HEK293 (cell line): ENCODE measurements around the gene STK11.

Experiments
- ELK4 ChIP-seq: IDR thresholded peaks from 2 replicates; pipeline ENCODE4 v1.6.1; 2011; ENCODE audit warnings: mild to moderate bottlenecking, low read depth, low read length, borderline replicate concordance
- GLI2 ChIP-seq: fragments of 450-650 bp; formaldehyde crosslinking; IDR thresholded peaks from 2 replicates; pipeline ENCODE4; 2017; ENCODE audit warnings: missing biosample characterization, missing genetic modification characterization, low read depth, borderline replicate concordance
- PRDM1 ChIP-seq: fragments of 450-650 bp; formaldehyde crosslinking; IDR thresholded peaks from 2 replicates; pipeline ENCODE4; 2016; ENCODE audit warnings: missing biosample characterization, missing genetic modification characterization
- PRDM10 ChIP-seq: fragments of 450-650 bp; formaldehyde crosslinking; IDR thresholded peaks from 2 replicates; pipeline ENCODE4 v1.5.1; 2016; ENCODE audit warnings: missing biosample characterization, missing genetic modification characterization
- ZBTB7A ChIP-seq: fragments of 450-650 bp; formaldehyde crosslinking; IDR thresholded peaks from 2 replicates; pipeline ENCODE4 v1.5.1; 2016; ENCODE audit warnings: low read depth, missing biosample characterization, missing genetic modification characterization
- ZNF354C ChIP-seq: fragments of 450-650 bp; formaldehyde crosslinking; IDR thresholded peaks from 2 replicates; pipeline ENCODE4 v1.5.1; 2016; ENCODE audit warnings: missing biosample characterization, missing genetic modification characterization, low read depth, borderline replicate concordance
- ZNF639 ChIP-seq: fragments of 450-650 bp; formaldehyde crosslinking; IDR thresholded peaks from 2 replicates; pipeline ENCODE4 v1.5.1; 2016; ENCODE audit warnings: missing biosample characterization, missing genetic modification characterization
- ZNF792 ChIP-seq: fragments of 450-650 bp; formaldehyde crosslinking; IDR thresholded peaks from 2 replicates; pipeline ENCODE4 v1.5.1; 2016; ENCODE audit warnings: missing biosample characterization, missing genetic modification characterization
- TF ChIP-seq, protein P1 (sequence below): fragments of 450-650 bp; formaldehyde crosslinking; IDR thresholded peaks from 2 replicates; pipeline ENCODE4 v1.5.1; 2017; ENCODE audit warnings: missing biosample characterization, mild to moderate bottlenecking, missing genetic modification characterization, moderate library complexity
- TF ChIP-seq, protein P2 (sequence below): fragments of 450-650 bp; formaldehyde crosslinking; IDR thresholded peaks from 2 replicates; pipeline ENCODE4 v1.5.1; 2016; ENCODE audit warnings: missing biosample characterization, missing genetic modification characterization

- no peak for TF ChIP-seq ELK4
- TF ChIP-seq PRDM10: no peak
- TF ChIP-seq PRDM1 (tag by site-specific recombination): no peak
- no peak for TF ChIP-seq ZNF639
- TF ChIP-seq, protein P1, sequence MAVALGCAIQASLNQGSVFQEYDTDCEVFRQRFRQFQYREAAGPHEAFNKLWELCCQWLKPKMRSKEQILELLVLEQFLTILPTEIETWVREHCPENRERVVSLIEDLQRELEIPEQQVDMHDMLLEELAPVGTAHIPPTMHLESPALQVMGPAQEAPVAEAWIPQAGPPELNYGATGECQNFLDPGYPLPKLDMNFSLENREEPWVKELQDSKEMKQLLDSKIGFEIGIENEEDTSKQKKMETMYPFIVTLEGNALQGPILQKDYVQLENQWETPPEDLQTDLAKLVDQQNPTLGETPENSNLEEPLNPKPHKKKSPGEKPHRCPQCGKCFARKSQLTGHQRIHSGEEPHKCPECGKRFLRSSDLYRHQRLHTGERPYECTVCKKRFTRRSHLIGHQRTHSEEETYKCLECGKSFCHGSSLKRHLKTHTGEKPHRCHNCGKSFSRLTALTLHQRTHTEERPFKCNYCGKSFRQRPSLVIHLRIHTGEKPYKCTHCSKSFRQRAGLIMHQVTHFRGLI: no peak
- TF ChIP-seq, protein P2, sequence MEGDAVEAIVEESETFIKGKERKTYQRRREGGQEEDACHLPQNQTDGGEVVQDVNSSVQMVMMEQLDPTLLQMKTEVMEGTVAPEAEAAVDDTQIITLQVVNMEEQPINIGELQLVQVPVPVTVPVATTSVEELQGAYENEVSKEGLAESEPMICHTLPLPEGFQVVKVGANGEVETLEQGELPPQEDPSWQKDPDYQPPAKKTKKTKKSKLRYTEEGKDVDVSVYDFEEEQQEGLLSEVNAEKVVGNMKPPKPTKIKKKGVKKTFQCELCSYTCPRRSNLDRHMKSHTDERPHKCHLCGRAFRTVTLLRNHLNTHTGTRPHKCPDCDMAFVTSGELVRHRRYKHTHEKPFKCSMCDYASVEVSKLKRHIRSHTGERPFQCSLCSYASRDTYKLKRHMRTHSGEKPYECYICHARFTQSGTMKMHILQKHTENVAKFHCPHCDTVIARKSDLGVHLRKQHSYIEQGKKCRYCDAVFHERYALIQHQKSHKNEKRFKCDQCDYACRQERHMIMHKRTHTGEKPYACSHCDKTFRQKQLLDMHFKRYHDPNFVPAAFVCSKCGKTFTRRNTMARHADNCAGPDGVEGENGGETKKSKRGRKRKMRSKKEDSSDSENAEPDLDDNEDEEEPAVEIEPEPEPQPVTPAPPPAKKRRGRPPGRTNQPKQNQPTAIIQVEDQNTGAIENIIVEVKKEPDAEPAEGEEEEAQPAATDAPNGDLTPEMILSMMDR (tag by site-specific recombination): no peak
- TF ChIP-seq ZNF792: no peak
- TF ChIP-seq ZBTB7A: no peak
- TF ChIP-seq ZNF354C: no peak
- TF ChIP-seq GLI2 (tag by site-specific recombination): no peak
Measured at GRCh38 chr19:1268226-1269064, 62.9 kb downstream of the STK11 start.
